AG10803 (cell line): ENCODE data around the gene RELN.

Experiments
- DNase-seq: peaks from one replicate; pipeline ENCODE4 v3.0.0; 2010; ENCODE audit warnings: low read depth
- H3K4me3 ChIP-seq: 2 replicates; pipeline ENCODE4 v1.5.1; 2011; ENCODE audit warnings: mild to moderate bottlenecking, low read length, control low read depth
- TF ChIP-seq, protein P1 (sequence below): conservative IDR thresholded peaks from 2 replicates; pipeline ENCODE4 v1.5.1; 2011; ENCODE audit warnings: mild to moderate bottlenecking, low read length, control low read depth, inconsistent platforms

RELN gene

DNA sequence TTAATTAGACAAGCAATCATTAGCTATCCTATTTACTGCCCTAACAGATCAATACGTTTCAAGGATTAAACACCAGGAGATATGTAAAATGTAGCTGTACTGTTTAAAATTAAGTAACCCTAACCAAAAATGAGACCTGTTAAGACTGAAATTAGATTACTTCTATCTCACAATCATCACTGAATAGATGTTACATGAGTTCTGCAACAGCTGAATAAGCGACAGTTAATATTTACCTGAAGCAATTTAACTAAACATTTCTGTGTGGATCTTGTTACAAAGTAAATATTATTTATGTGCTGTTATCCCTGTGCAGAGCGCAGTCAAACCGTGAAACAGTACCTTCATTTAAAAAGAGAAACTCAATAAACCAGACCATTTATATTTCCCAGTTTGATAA, 122.5 kb downstream of the RELN start:
- TF ChIP-seq, protein P1, sequence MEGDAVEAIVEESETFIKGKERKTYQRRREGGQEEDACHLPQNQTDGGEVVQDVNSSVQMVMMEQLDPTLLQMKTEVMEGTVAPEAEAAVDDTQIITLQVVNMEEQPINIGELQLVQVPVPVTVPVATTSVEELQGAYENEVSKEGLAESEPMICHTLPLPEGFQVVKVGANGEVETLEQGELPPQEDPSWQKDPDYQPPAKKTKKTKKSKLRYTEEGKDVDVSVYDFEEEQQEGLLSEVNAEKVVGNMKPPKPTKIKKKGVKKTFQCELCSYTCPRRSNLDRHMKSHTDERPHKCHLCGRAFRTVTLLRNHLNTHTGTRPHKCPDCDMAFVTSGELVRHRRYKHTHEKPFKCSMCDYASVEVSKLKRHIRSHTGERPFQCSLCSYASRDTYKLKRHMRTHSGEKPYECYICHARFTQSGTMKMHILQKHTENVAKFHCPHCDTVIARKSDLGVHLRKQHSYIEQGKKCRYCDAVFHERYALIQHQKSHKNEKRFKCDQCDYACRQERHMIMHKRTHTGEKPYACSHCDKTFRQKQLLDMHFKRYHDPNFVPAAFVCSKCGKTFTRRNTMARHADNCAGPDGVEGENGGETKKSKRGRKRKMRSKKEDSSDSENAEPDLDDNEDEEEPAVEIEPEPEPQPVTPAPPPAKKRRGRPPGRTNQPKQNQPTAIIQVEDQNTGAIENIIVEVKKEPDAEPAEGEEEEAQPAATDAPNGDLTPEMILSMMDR, result no peak
- no peak overlapping the region for H3K4me3 ChIP-seq
- DNase-seq, result no peak

DNA sequence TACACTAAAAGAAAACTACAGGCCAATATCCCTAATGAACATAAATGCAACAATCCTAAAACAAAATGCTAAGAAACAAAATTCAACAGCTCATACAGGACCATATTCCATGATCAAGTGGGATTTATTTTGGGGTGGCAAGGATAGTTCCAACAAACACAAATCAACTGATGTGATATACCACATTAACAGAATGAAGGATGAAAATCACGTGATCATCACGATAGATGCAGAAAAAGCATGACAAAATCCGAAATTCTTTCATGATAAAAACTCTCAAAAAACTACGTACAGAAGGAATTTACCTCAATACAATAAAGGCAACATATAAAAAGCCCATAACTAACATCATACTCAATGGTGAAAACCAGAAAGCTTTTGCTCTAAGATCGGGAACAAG, 124.0 kb downstream of the RELN start:
- H3K4me3 ChIP-seq, result no peak overlapping the region
- no peak for DNase-seq
- TF ChIP-seq, protein P1, result no peak

DNA sequence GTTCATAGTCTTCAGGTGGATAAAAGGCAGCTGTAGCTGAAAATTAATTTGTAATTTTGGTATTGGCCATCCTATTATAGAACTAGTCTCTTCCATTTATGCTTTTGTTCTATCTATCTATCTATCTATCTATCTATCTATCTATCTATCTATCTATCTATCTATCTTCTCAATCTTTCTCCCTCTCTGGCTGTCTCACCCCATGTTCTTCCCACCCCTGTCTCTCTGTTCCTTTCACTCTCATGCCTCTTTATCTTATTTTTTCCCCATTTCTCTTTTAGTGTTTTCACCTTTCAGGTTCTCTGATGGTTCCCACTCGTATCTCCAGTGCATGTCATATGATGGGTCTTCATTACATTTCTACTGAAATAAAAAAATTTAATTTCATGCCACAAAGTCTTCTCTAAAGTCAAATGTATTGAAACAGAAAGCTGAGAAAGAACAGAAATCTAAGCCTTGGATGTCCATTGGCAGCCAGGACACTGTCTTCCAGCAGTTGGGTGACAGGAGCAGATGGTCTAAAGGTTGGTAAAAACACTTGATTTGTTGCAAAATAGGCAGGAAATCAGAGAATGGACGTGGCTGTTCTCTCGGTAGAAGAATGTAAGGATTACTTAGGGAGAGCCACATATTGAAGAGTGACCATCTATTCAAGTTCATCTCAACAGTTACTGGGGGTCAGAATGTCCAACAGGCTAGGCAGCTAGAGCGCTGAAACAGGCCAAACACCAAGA, 127.0 kb downstream of the RELN start:
- no peak for DNase-seq
- TF ChIP-seq, protein P1, result no peak

DNA sequence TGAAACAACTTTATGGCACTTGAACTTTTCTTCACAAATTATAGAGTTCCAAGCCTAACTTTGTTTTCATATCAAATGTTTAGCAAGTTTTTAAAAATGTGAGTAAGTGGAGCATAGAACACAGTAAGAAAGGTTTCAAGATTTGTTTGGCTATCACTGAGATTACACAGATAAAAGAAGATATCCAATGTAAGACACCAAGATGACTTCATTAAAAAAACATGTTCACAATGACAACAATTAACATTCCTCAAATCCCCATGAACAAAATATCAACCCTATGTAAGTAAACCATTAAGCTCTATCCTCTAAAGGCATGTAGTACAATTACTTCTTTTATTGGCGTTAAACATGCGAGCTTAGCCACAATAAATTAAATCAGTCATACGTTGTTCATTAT, 129.7 kb downstream of the RELN start:
- H3K4me3 ChIP-seq, result no peak overlapping the region
- TF ChIP-seq, protein P1, result no peak
- no peak for DNase-seq

More for the DNA sequence above, 127.0 kb downstream of the RELN start:
- no peak overlapping the region for H3K4me3 ChIP-seq

DNA sequence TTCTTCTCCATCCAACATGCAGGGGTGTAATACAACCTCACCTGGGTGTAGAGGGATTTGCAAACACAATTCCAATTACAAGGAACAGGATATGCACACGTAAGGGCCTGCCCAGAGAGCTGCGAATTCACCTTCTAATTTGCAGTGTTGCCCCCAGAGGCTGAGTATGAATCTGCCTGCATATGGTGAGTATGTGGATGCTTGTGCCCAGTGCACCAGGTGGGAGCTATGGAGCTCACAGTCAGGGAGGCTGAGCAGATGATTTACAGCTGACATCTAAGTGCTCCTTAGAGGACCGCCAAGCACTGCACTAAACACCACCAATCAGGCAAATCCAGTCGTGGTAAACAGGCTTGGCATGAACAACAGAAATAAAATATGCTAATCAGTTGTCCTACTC, 132.0 kb downstream of the RELN start:
- no peak for DNase-seq
- H3K4me3 ChIP-seq, result no peak overlapping the region
- TF ChIP-seq, protein P1, result no peak

DNA sequence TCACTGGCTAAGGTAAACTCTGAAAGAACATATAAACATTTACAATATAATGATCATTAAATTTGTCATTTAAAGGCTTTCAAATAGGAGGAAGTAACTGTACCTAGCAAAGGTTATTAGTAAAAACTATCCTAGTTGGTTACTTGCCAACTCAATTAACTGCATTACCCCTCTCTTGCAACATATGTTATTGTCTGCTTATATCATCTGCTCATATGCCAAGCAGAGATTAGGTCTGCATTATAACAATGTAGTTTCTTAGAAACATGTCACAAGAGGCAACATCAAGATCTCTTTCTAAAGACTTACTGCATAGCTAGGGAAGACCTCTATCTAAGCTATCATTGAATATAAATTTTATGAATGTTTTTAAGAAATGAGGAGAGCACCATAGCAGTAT, 132.5 kb downstream of the RELN start:
- TF ChIP-seq, protein P1, result no peak
- no peak overlapping the region for H3K4me3 ChIP-seq

DNA sequence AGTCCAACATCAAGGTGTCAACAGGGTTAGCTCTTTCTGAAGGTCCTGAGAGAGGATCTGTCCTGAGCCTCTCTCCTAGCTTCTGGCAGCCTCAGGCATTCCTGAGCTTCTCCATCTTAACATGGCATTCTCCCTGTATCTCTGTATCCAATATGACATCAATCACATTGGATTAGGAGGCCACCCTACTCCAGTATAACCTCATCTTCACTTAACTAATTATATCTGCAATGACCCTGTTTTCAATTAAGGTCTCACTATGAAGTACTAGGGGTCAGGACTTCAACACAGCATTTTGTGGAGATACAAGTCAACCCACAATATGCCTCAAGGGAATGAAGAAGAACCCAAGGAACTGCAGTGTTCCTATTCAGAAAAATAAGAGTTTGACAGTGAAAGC, 133.8 kb downstream of the RELN start:
- TF ChIP-seq, protein P1, result no peak
- DNase-seq, result no peak
- H3K4me3 ChIP-seq, result no peak overlapping the region

More for the DNA sequence above, 132.5 kb downstream of the RELN start:
- DNase-seq, result no peak
